HL-60/S4 treated with retinoic acid at 250 ng/mL for 4 days and 3 days (cell line): ENCODE results near the gene RPS17.
"Not testable (repeated sequence)": the region's sequence is repeated elsewhere in the genome, so short reads cannot be mapped to it uniquely, and the experiment has no call there.

Experiments used
- in situ Hi-C: fragments of 300-500 bp; cut with MboI; formaldehyde crosslinking; loops from 2 replicates; pipeline ENCODE4 v1.7.0; 2022; ENCODE audit warnings: low sequenced_read_pairs

The RPS17 gene

GRCh38 chr15:82531496-82532382 is 8.5 kb downstream of the RPS17 start:
- in situ Hi-C loops: loop anchor here (10.0 to 25.0 kb wide), 3 partner anchors 306 to 581 kb away; partner anchors contain the start of gene TM6SF1

GRCh38 chr15:82530606-82531379 is 9.5 kb downstream of the RPS17 start:
- in situ Hi-C loops: loop anchor here (10.0 to 25.0 kb wide), 3 partner anchors 307 to 582 kb away; partner anchors contain the start of gene TM6SF1

GRCh38 chr15:82530006-82530405 is 10.3 kb downstream of the RPS17 start:
- in situ Hi-C loops: loop anchor here (10.0 to 25.0 kb wide), 3 partner anchors 307 to 582 kb away; partner anchors contain the start of gene TM6SF1

- in situ Hi-C loops: not testable (repeated sequence)
Observed at GRCh38 chr15:82513587-82513986, 26.7 kb downstream of the RPS17 start.

- in situ Hi-C loops: not testable (repeated sequence)
Observed at GRCh38 chr15:82507693-82508092, 32.6 kb downstream of the RPS17 start.

GRCh38 chr15:82507087-82507486 is 33.2 kb downstream of the RPS17 start:
- in situ Hi-C loops: not testable (repeated sequence)

- in situ Hi-C loops: not testable (repeated sequence)
Observed at GRCh38 chr15:82505842-82506241, 34.4 kb downstream of the RPS17 start.

GRCh38 chr15:82504074-82504473 is 36.2 kb downstream of the RPS17 start:
- in situ Hi-C loops: not testable (repeated sequence)

GRCh38 chr15:82502700-82503339 is 37.4 kb downstream of the RPS17 start:
- in situ Hi-C loops: not testable (repeated sequence)

GRCh38 chr15:82500772-82501171 is 39.5 kb downstream of the RPS17 start:
- in situ Hi-C loops: not testable (repeated sequence)

GRCh38 chr15:82497978-82498377 is 42.3 kb downstream of the RPS17 start:
- in situ Hi-C loops: not testable (repeated sequence)

- in situ Hi-C loops: not testable (repeated sequence)
Observed at GRCh38 chr15:82488250-82488649, 52.0 kb downstream of the RPS17 start.

GRCh38 chr15:82487045-82487444 is 53.2 kb downstream of the RPS17 start:
- in situ Hi-C loops: not testable (repeated sequence)
